ENCODE measurements around the gene MACROD2. TPM values are rescaled to one million over a fixed set of nuclear protein-coding genes. Genes with fewer than 3 reads are reported as not detected.

The MACROD2 gene
- polyA plus RNA-seq, 1 donor (not counting 4 experiments of a cell fraction or from before 2014, with no cell fraction given) = 0.71 TPM

DNA sequence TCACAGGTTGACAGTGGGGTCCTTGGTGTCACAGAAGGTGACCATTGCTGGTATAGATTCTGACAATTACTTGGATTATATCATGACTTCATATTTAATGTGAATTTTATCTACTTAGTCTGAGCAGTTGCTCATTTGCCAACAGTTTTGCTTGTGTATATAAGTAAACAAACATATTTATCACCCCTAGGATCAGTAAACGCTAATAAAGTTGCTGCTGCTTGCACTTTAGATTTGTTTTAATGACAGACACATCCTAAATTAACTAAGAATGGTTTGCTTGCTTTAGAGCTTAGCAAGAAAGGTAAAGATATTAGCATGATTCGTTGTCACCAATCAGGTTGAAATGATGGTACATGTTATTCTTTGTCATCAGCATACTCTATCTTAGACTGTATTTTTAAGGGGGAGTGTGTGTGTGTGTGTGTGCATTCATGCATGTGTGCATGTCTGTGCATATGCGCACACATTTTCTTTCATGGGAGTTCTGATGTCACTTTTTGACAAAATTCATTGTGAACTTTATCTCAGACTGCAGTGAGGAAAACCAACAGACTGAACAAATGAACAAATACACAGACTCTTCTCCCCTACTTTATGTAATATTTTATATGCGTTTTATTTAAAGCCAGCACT is 1124.7 kb downstream of the MACROD2 start:
- no peak overlapping the region for H3K4me2 ChIP-seq (ENCODE audit: control insufficient read depth, extremely low read depth, insufficient read depth, low read depth, low read length)
- H3K27ac ChIP-seq (ENCODE audit: control insufficient read depth, insufficient read depth, low read length) = no peak overlapping the region
- no peak for DNase-seq (ENCODE audit: low read depth, low spot score)
- dilution Hi-C loops (cut with MboI; ENCODE audit: extremely low pct_ligation_motif_present, low sequenced_read_pairs) = no loop called here
- H3K9me1 ChIP-seq (ENCODE audit: control insufficient read depth, extremely low read depth, insufficient read depth, low read length) = no peaks in the 10 kb centered on the region
- H3K4me1 ChIP-seq (ENCODE audit: control insufficient read depth, extremely low read depth, insufficient read depth, low read length) = no peaks in the 10 kb centered on the region
- H3K4me3 ChIP-seq (ENCODE audit: control insufficient read depth in 2 of 3, extremely low read depth in 1 of 3, insufficient read depth in 2 of 3, low read depth in 1 of 3, low read length in 3 of 3) = no peak overlapping the region
- no peaks in the 10 kb centered on the region for H4K20me1 ChIP-seq (ENCODE audit: control insufficient read depth, extremely low read depth, insufficient read depth, low read length)
- no peaks in the 10 kb centered on the region for H3K36me3 ChIP-seq (ENCODE audit: control insufficient read depth in 2 of 2, extremely low read depth in 1 of 2, insufficient read depth in 2 of 2, low read length in 2 of 2)
- FAIRE-seq = no peak
- no peaks in the 10 kb centered on the region for H3K27me3 ChIP-seq (ENCODE audit: control insufficient read depth, extremely low read depth, insufficient read depth, low read length)
- H3K79me2 ChIP-seq (ENCODE audit: control insufficient read depth, insufficient read depth, low read length) = no peaks in the 10 kb centered on the region
- no peak overlapping the region for H2AFZ ChIP-seq (ENCODE audit: control insufficient read depth, low read length)
- TF ChIP-seq CTCF (optimal IDR thresholded peaks at IDR 0.05 in 1 of 3, IDR thresholded peaks at IDR 0.05 in 1 of 3, conservative IDR thresholded peaks at IDR 0.05 in 1 of 3; ENCODE audit: extremely low read depth in 1 of 3, insufficient read depth in 2 of 3, low read length in 3 of 3) = no peak
- TF ChIP-seq EZH2 (IDR thresholded peaks at IDR 0.05; ENCODE audit: low read length) = no peak
- no peak overlapping the region for H3K9ac ChIP-seq (ENCODE audit: control insufficient read depth, extremely low read depth, insufficient read depth, low read length)
- no peaks in the 10 kb centered on the region for H3K9me3 ChIP-seq (ENCODE audit: control insufficient read depth, low read depth, low read length)

DNA sequence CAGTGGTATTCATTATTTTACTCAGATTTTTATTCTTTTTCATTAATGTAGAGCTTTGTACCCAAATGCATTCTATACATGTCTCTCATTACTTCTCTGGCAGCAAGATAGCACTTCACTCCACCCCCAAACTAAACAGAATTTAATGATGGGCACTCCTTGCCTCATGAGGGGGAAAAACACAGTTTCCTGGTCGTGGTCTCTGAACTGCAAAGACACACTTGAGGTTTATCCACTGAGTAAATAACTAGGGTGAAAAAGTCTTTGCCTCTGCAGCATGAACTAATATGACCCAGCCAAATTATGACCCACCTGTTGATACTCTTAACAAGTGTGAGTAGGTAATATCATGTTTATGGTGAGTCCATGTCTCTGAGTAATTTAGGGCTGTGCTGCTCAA is 1127.3 kb downstream of the MACROD2 start:
- H3K9me3 ChIP-seq (ENCODE audit: control insufficient read depth, low read depth, low read length) = no peaks in the 10 kb centered on the region
- TF ChIP-seq EZH2 (IDR thresholded peaks at IDR 0.05; ENCODE audit: low read length) = no peak
- no peak for TF ChIP-seq CTCF (optimal IDR thresholded peaks at IDR 0.05 in 1 of 3, IDR thresholded peaks at IDR 0.05 in 1 of 3, conservative IDR thresholded peaks at IDR 0.05 in 1 of 3; ENCODE audit: extremely low read depth in 1 of 3, insufficient read depth in 2 of 3, low read length in 3 of 3)
- dilution Hi-C loops (cut with MboI; ENCODE audit: extremely low pct_ligation_motif_present, low sequenced_read_pairs) = no loop called here
- H3K4me3 ChIP-seq (ENCODE audit: control insufficient read depth in 2 of 3, extremely low read depth in 1 of 3, insufficient read depth in 2 of 3, low read depth in 1 of 3, low read length in 3 of 3) = no peak overlapping the region
- H4K20me1 ChIP-seq (ENCODE audit: control insufficient read depth, extremely low read depth, insufficient read depth, low read length) = no peaks in the 10 kb centered on the region
- no peaks in the 10 kb centered on the region for H3K9me1 ChIP-seq (ENCODE audit: control insufficient read depth, extremely low read depth, insufficient read depth, low read length)
- H3K4me1 ChIP-seq (ENCODE audit: control insufficient read depth, extremely low read depth, insufficient read depth, low read length) = no peaks in the 10 kb centered on the region
- no peak overlapping the region for H2AFZ ChIP-seq (ENCODE audit: control insufficient read depth, low read length)
- no peak overlapping the region for H3K4me2 ChIP-seq (ENCODE audit: control insufficient read depth, extremely low read depth, insufficient read depth, low read depth, low read length)
- H3K9ac ChIP-seq (ENCODE audit: control insufficient read depth, extremely low read depth, insufficient read depth, low read length) = no peak overlapping the region
- H3K79me2 ChIP-seq (ENCODE audit: control insufficient read depth, insufficient read depth, low read length) = no peaks in the 10 kb centered on the region
- no peak overlapping the region for H3K27ac ChIP-seq (ENCODE audit: control insufficient read depth, insufficient read depth, low read length)
- DNase-seq (ENCODE audit: low read depth, low spot score) (no peak), FAIRE-seq (no peak)
- H3K36me3 ChIP-seq (ENCODE audit: control insufficient read depth in 2 of 2, extremely low read depth in 1 of 2, insufficient read depth in 2 of 2, low read length in 2 of 2) = no peaks in the 10 kb centered on the region
- H3K27me3 ChIP-seq (ENCODE audit: control insufficient read depth, extremely low read depth, insufficient read depth, low read length) = no peaks in the 10 kb centered on the region
